HG02763 (cell line): ENCODE results near the gene ZNF552.
"Not testable (repeated sequence)": the region's sequence is repeated elsewhere in the genome, so short reads cannot be mapped to it uniquely, and the experiment has no call there.

ENCODE experiments used
- ATAC-seq: cut with Tn5 transposase; IDR thresholded peaks from one replicate; pipeline ENCODE4 v1.9.1; 2021; ENCODE audit warnings: mild to moderate bottlenecking, moderate library complexity; ENCODE audit not compliant: unreplicated experiment

Gene ZNF552

DNA sequence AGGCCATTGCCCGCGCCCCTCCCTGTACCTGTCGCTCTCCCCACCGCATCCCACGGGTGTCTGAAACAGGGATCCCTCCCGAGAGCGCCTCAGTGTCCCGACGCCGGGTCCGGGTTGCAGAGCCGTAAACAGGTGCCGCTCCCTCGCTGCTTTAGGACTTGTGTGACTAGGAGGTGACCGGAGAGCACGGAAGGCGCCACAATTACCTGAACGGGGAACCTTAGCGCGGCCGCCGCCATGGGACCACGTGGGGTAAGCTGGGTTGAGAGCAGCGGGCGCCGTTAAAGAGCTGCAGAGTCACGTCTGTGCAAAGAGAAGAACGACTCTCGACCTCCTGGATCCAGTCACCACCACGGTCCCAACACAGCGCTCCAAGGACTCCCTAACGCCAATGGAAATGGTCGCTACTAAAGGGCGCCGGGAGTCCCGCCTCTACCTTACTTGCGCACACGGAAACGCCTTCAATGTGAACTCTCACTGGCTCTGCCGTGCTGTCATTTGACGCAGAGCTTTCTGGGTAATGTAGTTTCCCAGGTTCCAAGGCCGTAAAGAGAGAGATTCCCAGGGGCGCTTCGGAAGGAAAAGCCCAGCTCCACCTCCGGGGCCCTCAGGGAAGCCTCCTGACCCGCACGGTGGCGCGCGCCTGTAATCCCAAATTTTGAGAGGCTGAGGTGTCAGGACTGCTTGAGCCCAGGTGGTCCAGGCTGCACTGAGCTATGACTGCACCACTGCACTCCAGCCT lies at the start of gene ZNF552:
TSS of gene ZNF552 (minus strand) at position 409 of the 742 bp plus-strand sequence. CDS start at position 239, 170 bp downstream.
- peak; percentile 73 for ATAC-seq

DNA sequence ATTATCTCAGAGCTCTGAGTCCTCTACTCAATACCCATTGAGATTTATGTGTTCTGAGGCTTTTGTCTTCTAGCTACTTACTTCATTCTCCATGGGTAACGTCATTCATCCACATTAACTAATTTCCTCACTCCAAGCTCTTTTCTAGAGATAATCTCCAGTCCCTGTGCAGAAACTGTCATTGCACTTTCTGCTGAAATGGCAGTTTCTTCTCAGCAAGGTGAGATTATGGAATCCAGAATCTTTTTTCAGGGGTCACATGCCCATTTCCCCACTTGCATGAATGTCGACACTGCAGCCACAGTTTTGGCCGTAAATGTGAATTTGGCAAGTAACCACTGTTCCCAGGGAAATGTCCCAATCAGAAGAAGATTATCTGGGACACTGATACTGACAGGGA lies 47.6 kb upstream of the ZNF552 start:
- not testable (repeated sequence) for ATAC-seq

DNA sequence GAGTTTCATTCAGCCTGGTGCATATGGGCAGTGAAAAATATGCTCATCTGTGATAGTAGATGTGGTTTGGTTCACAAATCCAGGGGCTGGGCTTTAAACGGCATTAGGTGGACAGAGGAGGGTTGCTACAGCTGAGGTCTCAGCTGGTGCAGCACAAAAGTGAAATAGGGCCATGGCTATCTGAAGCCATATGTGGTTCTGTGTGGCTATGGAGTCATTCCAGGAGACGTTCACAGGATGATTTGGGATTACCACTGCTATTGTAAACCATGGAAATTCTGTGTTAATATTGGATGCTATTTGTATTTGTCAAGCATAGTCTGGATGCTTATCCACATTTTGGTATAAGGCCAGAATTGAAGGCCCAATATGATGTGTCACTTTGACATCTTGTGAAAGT lies 39.4 kb upstream of the ZNF552 start:
- ATAC-seq: not testable (repeated sequence)

DNA sequence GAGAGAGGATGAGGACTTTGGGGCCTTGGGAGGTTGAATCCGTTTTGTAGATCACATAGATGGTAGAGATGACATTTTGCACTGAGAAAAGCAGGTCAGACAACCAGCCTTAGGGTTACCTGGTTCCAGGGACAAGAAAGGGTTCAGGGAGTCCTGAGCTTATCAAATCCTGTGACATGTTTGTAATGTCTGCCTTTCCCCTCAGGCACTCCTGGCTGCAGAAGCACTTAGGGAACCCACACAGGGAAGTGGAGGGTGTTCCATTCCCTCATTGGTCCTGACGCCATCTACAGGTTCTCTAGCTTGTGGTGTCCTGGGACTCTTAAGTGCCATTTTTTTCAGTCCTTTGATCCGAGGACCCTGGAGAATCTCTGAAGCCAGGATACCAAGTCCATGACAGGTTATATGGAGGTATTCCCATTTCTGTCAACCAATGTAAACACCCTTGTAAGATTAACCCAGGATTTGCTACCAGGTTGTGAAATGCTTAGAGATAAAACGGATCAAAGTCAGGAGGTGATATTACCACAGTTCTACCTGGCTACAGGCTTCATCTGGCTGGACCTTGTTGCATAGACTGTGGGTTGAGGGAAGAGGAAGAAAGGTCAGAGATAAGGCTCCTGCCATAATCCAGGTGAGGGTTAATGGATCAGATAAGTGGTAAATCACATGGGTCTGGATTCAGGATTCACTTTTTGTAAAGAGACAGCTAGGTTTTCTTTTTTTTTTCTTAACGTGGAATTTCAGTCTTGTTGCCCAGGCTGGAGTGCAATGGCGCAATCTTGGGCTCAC lies 37.3 kb upstream of the ZNF552 start:
- not testable (repeated sequence) for ATAC-seq

DNA sequence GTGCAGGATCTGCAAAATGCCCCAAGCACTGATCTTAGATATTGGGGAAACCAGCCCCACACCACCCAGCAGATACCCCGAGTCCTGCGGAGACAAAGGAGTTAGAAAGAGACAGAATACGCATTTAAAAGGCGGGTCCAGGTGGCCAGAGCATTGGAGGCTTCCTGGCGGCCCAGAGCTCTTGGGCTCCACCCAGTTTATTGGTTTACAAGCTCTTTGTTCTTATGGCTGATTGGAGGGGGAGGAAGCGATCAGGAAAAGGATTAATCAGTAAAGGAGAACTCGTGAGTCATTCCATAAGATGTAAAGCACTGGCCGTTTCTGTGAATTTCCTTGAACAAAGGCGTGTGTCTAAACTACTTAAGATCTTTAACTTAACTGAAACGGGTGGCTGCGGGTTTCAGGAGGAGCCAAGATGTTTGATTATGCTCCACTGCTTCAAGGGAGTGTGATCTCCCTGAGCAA lies 35.9 kb upstream of the ZNF552 start:
- no peak for ATAC-seq

DNA sequence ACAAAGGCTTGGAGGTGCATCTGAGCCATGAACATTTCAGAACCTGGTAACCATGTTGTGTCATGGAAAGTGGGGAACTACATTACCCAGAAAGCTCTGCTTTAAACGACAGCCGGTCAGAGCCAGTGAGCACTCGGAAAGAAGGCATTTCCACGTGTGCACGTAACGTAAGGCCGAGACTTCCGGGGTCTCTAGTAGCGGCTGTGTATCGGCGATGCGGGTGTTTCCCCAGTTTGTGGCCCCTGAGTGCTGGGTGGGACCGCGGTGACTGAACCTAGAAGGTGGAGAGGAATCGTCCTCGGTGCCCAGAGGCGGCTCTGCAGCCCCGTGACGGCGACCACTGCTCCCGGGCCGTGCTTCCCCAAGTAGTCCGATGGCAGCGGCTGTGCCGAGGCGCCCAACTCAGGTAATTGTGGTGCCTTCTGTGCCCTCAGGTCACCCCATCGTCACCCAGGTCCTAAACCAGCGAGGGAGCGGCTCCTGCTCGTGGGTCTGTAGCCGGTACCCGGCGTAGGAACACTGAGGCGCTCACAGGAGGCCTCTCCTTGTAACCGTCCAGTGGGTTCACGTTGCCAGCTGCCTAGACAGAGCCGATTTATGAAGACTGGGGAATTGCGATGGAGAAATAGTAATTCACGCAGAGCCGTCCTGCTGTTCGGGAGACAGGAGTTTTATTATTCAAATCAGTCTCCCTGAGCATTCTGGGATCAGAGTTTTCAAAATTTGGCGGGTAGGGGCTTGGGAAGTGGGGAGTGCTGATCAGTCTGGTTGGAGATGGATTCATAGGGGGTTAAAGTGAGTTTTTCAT lies 35.2 kb upstream of the ZNF552 start, which contains the start of gene ZNF587:
TSS of gene ZNF587 (plus strand) at position 194 of the 808 bp plus-strand sequence. CDS start at position 374, 180 bp downstream.
- peak; percentile 94 for ATAC-seq

DNA sequence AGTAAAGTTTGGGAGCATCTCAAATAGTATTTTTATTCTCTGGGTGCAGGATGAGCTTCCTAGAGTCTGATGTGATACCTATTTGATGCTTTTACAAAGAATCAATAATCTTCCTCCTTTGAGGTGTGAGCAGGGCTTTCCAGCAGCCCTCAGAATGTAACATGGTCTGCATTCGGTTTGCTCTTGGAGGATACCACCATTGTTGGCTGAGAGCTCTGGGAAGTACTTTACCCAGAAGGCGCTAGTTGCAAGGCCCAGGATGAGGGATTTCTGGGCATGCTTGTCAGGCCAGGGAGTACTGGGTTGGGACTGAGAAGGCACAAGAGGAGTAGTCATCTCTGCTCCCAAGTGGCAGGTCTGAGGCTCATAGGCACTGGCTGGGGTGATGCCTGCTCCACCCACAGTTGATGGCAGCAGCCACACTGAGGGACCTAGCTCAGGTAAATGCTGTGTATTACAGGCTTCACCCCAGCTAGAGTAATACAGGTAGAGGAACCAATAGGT lies 34.5 kb upstream of the ZNF552 start:
- ATAC-seq: peak; percentile 23

DNA sequence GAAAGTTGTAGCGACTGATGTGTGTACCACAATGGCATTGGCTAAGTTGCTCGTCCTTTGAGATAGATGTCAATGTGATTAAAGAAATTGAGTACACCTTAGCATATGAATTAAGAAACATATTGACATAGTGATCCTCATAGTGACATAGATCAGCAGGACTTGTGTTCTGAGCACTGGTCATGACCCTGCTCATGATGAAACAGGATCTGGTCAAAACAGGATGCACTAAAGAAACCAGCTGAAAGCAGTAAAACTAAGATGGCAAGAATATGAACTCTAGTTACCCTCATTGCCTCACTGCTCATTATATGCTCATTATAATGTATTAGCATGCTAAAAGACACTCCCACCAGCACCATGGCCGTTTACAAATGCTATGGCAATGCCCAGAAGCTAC lies 32.5 kb upstream of the ZNF552 start:
- not testable (repeated sequence) for ATAC-seq

DNA sequence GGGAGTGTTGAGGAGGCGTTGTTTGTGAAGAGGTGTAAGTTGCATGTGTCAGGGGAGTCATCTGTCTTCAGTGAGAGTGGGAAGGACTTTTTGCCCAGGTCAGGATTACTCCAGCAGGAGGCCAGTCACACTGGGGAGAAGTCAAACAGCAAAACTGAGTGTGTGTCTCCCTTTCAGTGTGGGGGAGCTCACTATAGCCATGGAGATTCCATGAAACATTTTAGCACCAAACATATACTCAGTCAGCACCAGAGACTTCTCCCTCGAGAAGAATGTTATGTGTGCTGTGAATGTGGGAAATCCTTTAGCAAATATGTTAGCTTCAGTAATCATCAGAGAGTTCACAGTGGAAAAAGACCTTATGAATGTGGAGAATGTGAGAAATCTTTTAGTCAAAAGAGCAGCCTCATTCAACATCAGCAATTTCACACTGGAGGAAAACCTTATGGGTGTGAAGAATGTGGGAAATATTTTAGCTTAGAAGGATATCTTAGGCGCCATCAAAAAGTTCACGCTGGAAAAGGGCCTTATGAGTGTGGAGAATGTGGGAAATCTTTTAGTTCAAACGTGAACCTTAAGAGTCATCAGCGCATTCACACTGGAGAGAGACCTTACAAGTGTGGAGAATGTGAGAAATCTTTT lies 26.5 kb upstream of the ZNF552 start:
- ATAC-seq: no peak

DNA sequence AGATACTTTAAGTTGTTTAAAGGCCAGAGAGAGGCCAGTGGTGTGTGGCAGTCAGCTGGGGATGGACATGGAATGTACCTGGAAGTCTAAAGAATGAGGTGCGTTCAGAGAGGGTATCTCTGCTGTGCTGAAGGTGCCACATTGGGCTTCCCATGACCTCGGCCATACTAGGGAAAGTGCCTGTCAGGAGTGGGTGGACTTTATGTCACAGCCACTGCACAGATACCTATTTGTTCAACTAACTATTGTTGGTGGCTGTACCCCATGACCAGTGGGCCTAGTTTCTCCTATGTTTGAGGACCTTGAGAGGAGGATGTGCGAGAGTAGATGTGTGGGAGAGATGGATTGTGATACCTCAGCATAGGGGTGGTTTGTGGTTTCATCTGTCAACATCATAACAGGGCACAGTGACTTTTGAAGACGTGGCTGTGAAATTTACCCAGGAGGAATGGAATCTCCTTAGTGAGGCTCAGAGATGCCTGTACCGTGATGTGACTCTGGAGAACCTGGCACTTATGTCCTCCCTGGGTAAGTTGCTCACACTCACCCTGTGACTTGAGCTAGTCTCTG lies 24.0 kb upstream of the ZNF552 start:
- ATAC-seq: not testable (repeated sequence)

DNA sequence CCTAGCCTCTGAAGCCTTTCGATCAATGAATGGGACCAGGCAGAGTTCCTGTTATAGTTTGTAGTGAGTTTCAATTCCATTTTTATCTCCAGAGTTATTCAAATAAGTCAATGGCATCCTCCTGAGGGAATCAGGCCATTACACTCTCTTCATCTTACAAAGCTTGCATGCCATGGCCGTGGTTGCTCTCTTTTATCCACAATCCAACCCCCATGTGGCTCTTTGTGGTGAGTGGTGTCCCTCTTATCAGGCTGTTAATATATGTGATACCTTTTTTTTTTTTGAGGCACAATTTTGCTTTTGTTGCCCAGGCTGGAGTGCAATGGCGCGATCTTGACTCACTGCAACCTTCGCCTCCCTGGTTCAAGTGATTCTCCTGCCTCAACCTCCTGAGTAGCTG lies 22.3 kb upstream of the ZNF552 start:
- not testable (repeated sequence) for ATAC-seq

DNA sequence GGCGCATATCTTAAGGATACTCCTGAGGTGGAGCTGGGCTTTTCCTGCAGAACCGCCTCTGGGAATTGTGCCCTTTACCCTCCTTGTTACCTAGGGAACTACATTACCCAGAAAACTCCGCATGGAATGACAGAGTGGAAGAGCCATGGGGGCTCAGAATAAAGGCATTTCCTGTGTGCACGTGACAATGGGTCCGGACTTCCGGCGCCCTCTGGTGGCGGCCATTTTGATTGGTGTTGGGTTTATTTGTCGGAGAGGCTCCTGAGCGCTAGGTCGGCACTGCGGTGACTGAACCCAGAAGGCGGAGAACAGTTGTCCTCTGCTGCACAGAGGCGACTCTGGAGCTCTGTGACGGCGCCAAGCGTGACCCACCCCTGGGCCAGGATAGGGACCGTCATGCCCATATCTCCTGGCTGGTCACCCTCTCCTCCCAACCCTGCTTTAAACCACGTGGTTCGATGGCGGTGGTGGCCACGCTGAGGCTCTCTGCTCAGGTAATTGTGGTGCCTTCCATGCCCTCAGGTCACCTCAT lies 15.4 kb upstream of the ZNF552 start, which contains the start of gene ZNF587B:
TSS of gene ZNF587B (plus strand) at position 229 of the 532 bp plus-strand sequence. CDS start at position 459, 230 bp downstream.
- no peak for ATAC-seq

DNA sequence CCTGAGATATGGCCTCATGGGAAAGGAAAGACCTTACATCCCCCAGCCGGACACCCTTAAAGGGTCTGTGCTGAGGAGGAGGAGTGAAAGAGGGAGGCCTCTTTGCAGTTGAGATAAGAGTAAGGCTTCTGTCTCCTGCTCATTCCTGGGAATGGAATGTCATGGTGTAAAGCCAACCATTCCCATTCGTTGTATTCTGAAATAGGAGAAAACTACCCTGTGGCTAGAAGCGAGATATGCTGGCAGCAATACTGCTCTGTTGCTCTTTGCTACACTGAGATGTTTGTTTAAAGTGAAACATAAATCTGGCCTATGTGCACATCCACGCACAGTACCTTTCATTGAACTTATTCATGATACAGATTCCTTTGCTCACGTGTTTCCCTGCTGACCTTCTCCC lies 14.6 kb upstream of the ZNF552 start:
- ATAC-seq: no peak

DNA sequence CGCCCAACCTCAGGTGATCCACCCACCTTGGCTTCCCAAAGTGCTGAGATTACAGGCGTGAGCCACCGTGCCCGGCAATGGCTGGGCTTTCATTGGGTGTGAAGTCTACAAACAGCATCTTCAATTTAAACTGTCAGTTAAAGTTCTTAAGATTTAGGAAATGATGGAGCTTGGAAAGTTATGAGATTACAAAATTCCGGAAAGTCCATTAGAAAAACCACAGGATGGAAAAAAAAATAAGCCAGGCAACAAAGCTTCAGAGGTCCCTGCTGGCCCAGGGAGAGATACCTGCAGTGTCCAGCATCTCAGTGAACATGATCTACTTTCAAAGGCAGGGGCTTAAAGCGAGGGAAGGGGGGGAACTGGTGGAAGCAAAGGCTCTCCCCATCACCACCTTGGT lies 10.8 kb upstream of the ZNF552 start:
- no peak for ATAC-seq

DNA sequence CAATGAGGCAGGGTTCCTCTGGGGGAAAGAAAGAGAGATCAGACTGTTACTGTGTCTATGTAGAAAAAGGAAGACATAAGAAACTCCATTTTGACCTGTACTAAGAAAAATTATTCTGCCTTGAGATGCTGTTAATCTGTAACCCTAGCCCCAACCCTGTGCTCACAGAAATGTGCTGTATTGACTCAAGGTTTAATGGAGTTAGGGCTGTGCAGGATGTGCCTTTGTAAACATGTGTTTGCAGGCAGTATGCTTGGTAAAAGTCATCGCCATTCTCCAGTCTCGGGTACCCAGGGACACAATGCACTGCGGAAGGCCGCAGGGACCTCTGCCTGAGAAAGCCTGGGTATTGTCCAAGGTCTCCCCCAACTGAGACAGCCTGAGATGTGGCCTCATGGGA lies 8.9 kb upstream of the ZNF552 start:
- not testable (repeated sequence) for ATAC-seq

DNA sequence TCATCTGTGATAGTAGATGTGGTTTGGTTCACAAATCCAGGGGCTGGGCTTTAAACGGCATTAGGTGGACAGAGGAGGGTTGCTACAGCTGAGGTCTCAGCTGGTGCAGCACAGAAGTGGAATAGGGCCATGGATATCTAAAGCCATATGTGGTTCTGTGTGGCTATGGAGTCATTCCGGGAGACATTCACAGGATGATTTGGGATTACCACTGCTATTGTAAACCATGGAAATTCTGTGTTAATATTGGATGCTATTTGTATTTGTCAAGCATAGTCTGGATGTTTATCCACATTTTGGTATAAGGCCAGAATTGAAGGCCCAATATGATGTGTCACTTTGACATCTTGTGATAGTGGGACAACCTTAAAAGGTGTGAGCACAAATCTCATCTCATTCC lies 8.4 kb upstream of the ZNF552 start:
- not testable (repeated sequence) for ATAC-seq

DNA sequence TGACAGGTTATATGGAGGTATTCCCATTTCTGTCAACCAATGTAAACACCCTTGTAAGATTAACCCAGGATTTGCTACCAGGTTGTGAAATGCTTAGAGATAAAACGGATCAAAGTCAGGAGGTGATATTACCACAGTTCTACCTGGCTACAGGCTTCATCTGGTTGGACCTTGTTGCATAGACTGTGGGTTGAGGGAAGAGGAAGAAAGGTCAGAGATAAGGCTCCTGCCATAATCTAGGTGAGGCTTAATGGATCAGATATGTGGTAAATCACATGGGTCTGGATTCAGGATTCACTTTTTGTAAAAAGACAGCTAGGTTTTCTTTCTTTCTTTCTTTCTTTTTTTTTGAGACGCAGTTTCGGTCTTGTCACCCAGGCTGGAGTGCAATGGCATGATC lies 6.8 kb upstream of the ZNF552 start:
- not testable (repeated sequence) for ATAC-seq

DNA sequence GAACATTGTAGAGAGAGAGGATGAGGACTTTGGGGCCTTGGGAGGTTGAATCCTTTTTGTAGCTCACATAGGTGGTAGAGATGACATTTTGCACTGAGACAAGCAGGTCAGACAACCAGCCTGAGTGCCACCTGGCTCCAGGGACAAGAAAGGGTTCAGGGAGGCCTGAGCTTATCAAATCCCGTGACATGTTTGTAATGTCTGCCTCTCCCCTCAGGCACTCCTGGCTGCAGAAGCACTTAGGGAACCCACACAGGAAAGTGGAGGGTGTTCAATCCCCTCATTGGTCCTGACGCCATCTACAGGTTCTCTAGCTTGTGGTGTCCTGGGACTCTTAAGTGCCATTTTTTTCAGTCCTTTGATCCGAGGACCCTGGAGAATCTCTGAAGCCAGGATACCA lies 6.4 kb upstream of the ZNF552 start:
- not testable (repeated sequence) for ATAC-seq

DNA sequence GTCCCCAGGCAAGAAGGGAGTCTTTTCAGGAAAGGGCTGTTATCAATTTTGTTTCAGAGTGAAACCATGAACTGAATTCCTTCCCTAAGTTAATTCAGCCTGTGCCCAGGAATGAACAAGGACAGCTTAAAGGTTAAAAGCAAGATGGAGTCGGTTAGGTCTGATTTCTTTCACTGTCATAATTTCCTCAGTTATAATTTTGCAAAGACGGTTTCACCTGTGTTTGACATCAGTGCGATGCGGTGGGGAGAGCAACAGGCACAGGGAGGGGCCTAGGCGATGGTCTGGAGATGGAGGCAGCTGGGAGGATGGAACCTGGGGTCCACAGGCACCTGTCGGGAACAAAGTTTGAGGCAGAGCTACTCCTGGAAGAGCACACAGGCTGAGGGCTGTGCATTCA lies 5.9 kb upstream of the ZNF552 start:
- ATAC-seq: no peak
